HG02840 (cell line): ENCODE results near the gene OR8G5.
"Not testable (repeated sequence)": the region's sequence is repeated elsewhere in the genome, so short reads cannot be mapped to it uniquely, and the experiment has no call there.

Source experiments
- ATAC-seq: cut with Tn5 transposase; IDR thresholded peaks from one replicate; pipeline ENCODE4 v1.9.1; 2021; ENCODE audit warnings: mild to moderate bottlenecking, moderate library complexity, moderate number of reproducible peaks; ENCODE audit not compliant: unreplicated experiment, low FRiP score

Gene OR8G5

GRCh38 chr11:124256076-124256475 lies at the start of gene OR8G5:
Gene OR8G5 (plus strand): TSS chr11:124256376. CDS start chr11:124264932, 8,556 bp downstream.
- ATAC-seq, result no peak

GRCh38 chr11:124207102-124207792 lies 48.9 kb upstream of the OR8G5 start:
- ATAC-seq, result no peak

GRCh38 chr11:124209824-124210357 lies 46.3 kb upstream of the OR8G5 start:
- no peak for ATAC-seq

GRCh38 chr11:124210421-124210820 lies 45.8 kb upstream of the OR8G5 start:
- ATAC-seq, result no peak

GRCh38 chr11:124211321-124211720 lies 44.9 kb upstream of the OR8G5 start:
- ATAC-seq, result no peak

- no peak for ATAC-seq
These were observed 42.1 kb upstream of the OR8G5 start for GRCh38 chr11:124214027-124214426.

- no peak for ATAC-seq
These were observed 37.0 kb upstream of the OR8G5 start for GRCh38 chr11:124219126-124219525.

- ATAC-seq, result no peak
These were observed 33.8 kb upstream of the OR8G5 start for GRCh38 chr11:124222407-124222806.

- not testable (repeated sequence) for ATAC-seq
These were observed 31.4 kb upstream of the OR8G5 start for GRCh38 chr11:124224618-124225423.

- ATAC-seq, result no peak
These were observed 30.7 kb upstream of the OR8G5 start for GRCh38 chr11:124225471-124225870.

GRCh38 chr11:124233376-124233775 lies 22.8 kb upstream of the OR8G5 start:
- ATAC-seq, result no peak

- ATAC-seq, result no peak
These were observed 17.7 kb upstream of the OR8G5 start for GRCh38 chr11:124238512-124238911.

- ATAC-seq, result no peak
These were observed 15.4 kb upstream of the OR8G5 start, which contains the start of gene OR8G1 for GRCh38 chr11:124240621-124241397. Gene OR8G1 (plus strand): TSS chr11:124241095. CDS start chr11:124249676, 8,581 bp downstream.

GRCh38 chr11:124249869-124250268 lies 6.3 kb upstream of the OR8G5 start:
- not testable (repeated sequence) for ATAC-seq

GRCh38 chr11:124265041-124265440 lies 8.9 kb downstream of the OR8G5 start:
- ATAC-seq, result not testable (repeated sequence)

- not testable (repeated sequence) for ATAC-seq
These were observed 14.7 kb downstream of the OR8G5 start for GRCh38 chr11:124270886-124271285.

- no peak for ATAC-seq
These were observed 17.8 kb downstream of the OR8G5 start for GRCh38 chr11:124274000-124274399.

- no peak for ATAC-seq
These were observed 19.9 kb downstream of the OR8G5 start for GRCh38 chr11:124276081-124276480.

- no peak for ATAC-seq
These were observed 21.0 kb downstream of the OR8G5 start for GRCh38 chr11:124277207-124277606.

- no peak for ATAC-seq
These were observed 21.6 kb downstream of the OR8G5 start for GRCh38 chr11:124277804-124278203.

- ATAC-seq, result no peak
These were observed 22.1 kb downstream of the OR8G5 start for GRCh38 chr11:124278261-124278660.
